ENCODE data around the gene KCP.

Gene KCP

GRCh38 chr7:128860158-128861073, 50.1 kb downstream of the KCP start:
- FAIRE-seq: no peak
- DNase-seq (ENCODE audit: insufficient read length, low spot score): no peak

- DNase-seq (ENCODE audit: insufficient read length, low spot score) (no peak), FAIRE-seq (no peak)
Observed at GRCh38 chr7:128859232-128860157, 51.0 kb downstream of the KCP start.

- FAIRE-seq: no peak
- DNase-seq (ENCODE audit: insufficient read length, low spot score): no peak
Observed at GRCh38 chr7:128858380-128859231, 51.9 kb downstream of the KCP start.

GRCh38 chr7:128856001-128856718, 54.3 kb downstream of the KCP start:
- DNase-seq (ENCODE audit: insufficient read length, low spot score) (no peak), FAIRE-seq (no peak)

GRCh38 chr7:128855559-128855958, 55.0 kb downstream of the KCP start:
- FAIRE-seq: no peak
- DNase-seq (ENCODE audit: insufficient read length, low spot score): no peak

- DNase-seq (ENCODE audit: insufficient read length, low spot score) (no peak), FAIRE-seq (no peak)
Observed at GRCh38 chr7:128854396-128854795, 56.1 kb downstream of the KCP start.

- DNase-seq (ENCODE audit: insufficient read length, low spot score): no peak
- FAIRE-seq: no peak
Observed at GRCh38 chr7:128853799-128854198, 56.7 kb downstream of the KCP start.

GRCh38 chr7:128852537-128853254, 57.8 kb downstream of the KCP start:
- FAIRE-seq: no peak

GRCh38 chr7:128849804-128850490, 60.6 kb downstream of the KCP start:
- no peak for FAIRE-seq

More at GRCh38 chr7:128852537-128853254, 57.8 kb downstream of the KCP start:
- DNase-seq (ENCODE audit: insufficient read length, low spot score): no peak

GRCh38 chr7:128849156-128849515, 61.4 kb downstream of the KCP start:
- FAIRE-seq: no peak
- no peak for DNase-seq (ENCODE audit: insufficient read length, low spot score)

More at GRCh38 chr7:128849804-128850490, 60.6 kb downstream of the KCP start:
- no peak for DNase-seq (ENCODE audit: insufficient read length, low spot score)

GRCh38 chr7:128848289-128849155, 62.0 kb downstream of the KCP start:
- FAIRE-seq: no peak
- no peak for DNase-seq (ENCODE audit: insufficient read length, low spot score)

- DNase-seq (ENCODE audit: insufficient read length, low spot score): no peak
- FAIRE-seq: no peak
Observed at GRCh38 chr7:128847721-128848211, 62.7 kb downstream of the KCP start.

- no peak for FAIRE-seq
Observed at GRCh38 chr7:128846781-128847444, 63.6 kb downstream of the KCP start.

GRCh38 chr7:128845987-128846386, 64.5 kb downstream of the KCP start:
- FAIRE-seq (no peak), DNase-seq (ENCODE audit: insufficient read length, low spot score) (no peak)

More at GRCh38 chr7:128846781-128847444, 63.6 kb downstream of the KCP start:
- no peak for DNase-seq (ENCODE audit: insufficient read length, low spot score)

- FAIRE-seq (no peak), DNase-seq (ENCODE audit: insufficient read length, low spot score) (no peak)
Observed at GRCh38 chr7:128845475-128845874, 65.0 kb downstream of the KCP start.

GRCh38 chr7:128844777-128845311, 65.7 kb downstream of the KCP start:
- FAIRE-seq (no peak), DNase-seq (ENCODE audit: insufficient read length, low spot score) (no peak)
